Thyroid gland (tissue), 4 donors: ENCODE results near the gene SPECC1.

Source experiments
- POLR2A ChIP-seq, 2 donors: fragments of 450-650 bp; IDR thresholded peaks; one replicate each; pipeline ENCODE4 v1.6.1; 2017; ENCODE audit warnings: antibody characterized with exemption in 2 of 2, mild to moderate bottlenecking in 2 of 2, moderate library complexity in 1 of 2
- TF ChIP-seq, protein P1 (sequence below), 6 experiments: fragments of 200-600 bp in 3 of 6; fragments of 450-650 bp in 3 of 6; sonication (generic) in 3 of 6; IDR thresholded peaks; one replicate each; pipeline ENCODE4 v1.5.1; 2016 to 2019; ENCODE audit warnings: antibody characterized with exemption in 6 of 6, mild to moderate bottlenecking in 2 of 6, inconsistent platforms in 1 of 6, moderate library complexity in 1 of 6

DNA sequence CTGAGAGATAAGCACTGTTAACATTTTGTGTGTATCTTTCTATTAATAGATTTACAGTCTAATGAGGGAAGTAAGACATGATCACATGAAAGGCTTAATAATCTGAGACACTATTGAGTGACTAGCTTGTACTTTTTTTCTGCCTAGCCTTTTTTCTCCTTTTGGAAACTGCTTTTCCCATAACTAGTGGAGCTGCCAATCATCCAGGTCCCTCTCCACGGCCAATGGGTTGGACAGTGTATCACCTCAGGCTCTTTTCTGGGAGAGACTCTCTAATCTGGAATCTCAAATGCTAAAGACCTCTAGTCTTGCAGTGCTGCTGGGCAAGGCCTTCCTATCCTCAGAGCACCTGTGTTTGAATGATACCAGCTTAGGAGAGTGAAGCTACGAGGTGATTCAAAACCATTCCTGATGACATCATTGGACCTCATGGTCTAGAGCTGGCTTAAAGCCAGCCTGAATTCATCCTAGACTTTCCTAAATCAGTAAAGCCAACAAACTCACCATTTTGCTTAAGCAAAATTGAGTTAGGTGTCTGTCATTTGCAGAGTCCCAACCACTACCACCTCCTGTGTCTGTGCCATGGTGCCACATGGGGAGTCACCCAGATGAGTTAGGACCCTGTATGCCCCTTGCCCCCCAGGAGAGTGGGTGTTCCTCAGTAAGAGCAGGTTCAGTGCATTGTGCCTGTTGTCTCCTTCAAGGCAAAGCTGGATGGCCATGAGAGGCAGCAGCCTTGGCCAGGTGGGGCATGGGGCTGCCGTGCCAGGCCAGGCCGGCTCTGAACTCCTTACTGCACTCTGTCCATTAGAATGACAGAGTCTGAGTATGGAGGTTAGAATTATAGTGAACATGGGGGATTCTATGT, 62.9 kb downstream of the SPECC1 start:
- TF ChIP-seq, protein P1, sequence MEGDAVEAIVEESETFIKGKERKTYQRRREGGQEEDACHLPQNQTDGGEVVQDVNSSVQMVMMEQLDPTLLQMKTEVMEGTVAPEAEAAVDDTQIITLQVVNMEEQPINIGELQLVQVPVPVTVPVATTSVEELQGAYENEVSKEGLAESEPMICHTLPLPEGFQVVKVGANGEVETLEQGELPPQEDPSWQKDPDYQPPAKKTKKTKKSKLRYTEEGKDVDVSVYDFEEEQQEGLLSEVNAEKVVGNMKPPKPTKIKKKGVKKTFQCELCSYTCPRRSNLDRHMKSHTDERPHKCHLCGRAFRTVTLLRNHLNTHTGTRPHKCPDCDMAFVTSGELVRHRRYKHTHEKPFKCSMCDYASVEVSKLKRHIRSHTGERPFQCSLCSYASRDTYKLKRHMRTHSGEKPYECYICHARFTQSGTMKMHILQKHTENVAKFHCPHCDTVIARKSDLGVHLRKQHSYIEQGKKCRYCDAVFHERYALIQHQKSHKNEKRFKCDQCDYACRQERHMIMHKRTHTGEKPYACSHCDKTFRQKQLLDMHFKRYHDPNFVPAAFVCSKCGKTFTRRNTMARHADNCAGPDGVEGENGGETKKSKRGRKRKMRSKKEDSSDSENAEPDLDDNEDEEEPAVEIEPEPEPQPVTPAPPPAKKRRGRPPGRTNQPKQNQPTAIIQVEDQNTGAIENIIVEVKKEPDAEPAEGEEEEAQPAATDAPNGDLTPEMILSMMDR (IDR thresholded peaks at IDR 0.05) = no peak
- TF ChIP-seq POLR2A (IDR thresholded peaks at IDR 0.05) = no peak
